Muscle layer of duodenum (tissue), 2 donors: Measurements from ENCODE around the gene APCDD1L.

Source experiments
- H3K27ac ChIP-seq: one replicate; pipeline ENCODE4 v1.7.0; 2013; ENCODE audit warnings: mild to moderate bottlenecking, low read length
- H3K27me3 ChIP-seq: one replicate; pipeline ENCODE4 v1.7.0; 2013; ENCODE audit warnings: low read depth, mild to moderate bottlenecking, control low read depth, low read length
- H3K36me3 ChIP-seq, 2 donors: one replicate each; pipeline ENCODE4 v1.7.0; 2013; ENCODE audit warnings: low read length in 2 of 2, control low read depth in 1 of 2, mild to moderate bottlenecking in 1 of 2; ENCODE audit not compliant: insufficient read depth in 2 of 2, control insufficient read depth in 1 of 2
- H3K4me1 ChIP-seq, 2 donors: one replicate each; pipeline ENCODE4 v1.7.0; 2013; ENCODE audit warnings: low read length in 2 of 2, mild to moderate bottlenecking in 2 of 2, control low read depth in 1 of 2, moderate library complexity in 1 of 2; ENCODE audit not compliant: insufficient read depth in 2 of 2, control insufficient read depth in 1 of 2
- H3K4me3 ChIP-seq, 2 donors: one replicate each; pipeline ENCODE4 v1.7.0; 2013; ENCODE audit warnings: low read length in 2 of 2, low read depth in 1 of 2, mild to moderate bottlenecking in 1 of 2
- H3K9me3 ChIP-seq, 2 donors: one replicate each; pipeline ENCODE4 v1.7.0; 2013; ENCODE audit warnings: low read length in 2 of 2, control low read depth in 1 of 2, mild to moderate bottlenecking in 1 of 2; ENCODE audit not compliant: control insufficient read depth in 1 of 2
- donor health status: healthy.

Gene APCDD1L

DNA sequence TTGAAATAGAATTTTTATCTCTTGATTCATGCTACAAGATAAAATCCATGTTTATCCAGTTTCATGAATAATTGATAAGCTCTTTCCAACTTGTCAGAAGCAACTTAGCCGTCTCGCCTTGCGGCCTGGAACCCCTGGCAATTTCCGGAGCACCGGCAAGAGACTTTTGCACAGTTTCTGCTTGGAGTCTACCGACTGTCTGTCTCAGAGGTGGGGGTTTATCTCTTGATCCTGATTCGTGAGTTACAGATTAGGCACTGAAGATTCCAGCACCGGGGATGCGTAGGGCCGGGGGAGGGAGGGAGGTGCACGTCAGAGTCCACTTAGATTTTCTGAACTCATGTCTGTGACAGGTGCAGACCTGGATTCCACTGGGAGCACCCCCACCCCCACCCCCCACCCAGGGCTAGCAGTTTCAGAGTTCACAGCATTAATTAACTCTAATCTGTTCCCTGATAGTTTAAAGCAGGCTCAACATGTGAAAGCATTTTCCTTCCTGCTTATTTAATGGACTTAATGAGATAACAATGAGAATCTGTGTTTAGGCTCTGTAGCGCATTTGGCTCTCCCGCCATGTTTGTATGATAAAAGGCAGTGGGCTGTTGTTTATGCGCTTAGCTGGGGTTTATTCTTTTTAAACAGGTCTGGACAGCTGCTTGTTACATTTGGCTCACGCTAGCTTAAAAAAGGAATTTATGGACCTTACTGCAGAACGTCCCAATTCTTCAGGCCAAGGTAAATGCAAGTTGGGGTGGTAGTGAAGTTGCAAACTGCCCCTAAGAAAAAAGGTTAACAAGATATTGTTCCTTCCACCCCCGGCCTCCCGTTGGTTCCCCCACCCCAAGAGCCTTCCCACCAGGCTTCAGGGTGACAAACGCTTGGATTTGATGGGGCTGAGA is 8.1 kb upstream of the APCDD1L start:
- no peaks in the 10 kb centered on the region for H3K36me3 ChIP-seq
- H3K4me3 ChIP-seq: no peak overlapping the region
- H3K4me1 ChIP-seq: no peaks in the 10 kb centered on the region
- no peak overlapping the region for H3K27ac ChIP-seq
- H3K27me3 ChIP-seq: no peaks in the 10 kb centered on the region
- peaks cover 13 to 18% of the 10 kb centered on the region in 2 donors for H3K9me3 ChIP-seq

DNA sequence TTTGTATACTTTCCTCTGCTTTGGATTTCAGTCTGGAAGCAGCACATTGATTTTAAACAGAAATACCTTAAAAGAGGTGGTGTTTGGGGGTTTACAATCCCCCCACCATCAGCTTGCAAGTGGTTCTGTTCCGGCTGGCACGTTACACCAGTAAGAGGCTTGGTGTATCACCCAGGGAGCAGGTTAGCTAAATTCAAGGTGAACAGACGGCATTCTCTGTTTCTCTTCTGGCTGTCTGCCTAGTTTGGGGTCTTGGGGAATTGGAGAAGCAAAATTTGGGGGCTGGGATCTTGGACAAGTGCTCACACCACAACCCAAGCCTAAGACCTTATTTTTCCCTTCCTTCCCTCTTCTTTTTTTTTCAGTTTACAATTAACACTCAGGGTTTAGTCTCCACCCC is 7.5 kb upstream of the APCDD1L start:
- no peaks in the 10 kb centered on the region for H3K27me3 ChIP-seq
- no peak overlapping the region for H3K27ac ChIP-seq
- H3K9me3 ChIP-seq: peaks cover 13 to 18% of the 10 kb centered on the region in 2 donors
- no peak overlapping the region for H3K4me3 ChIP-seq
- H3K36me3 ChIP-seq: no peaks in the 10 kb centered on the region
- no peaks in the 10 kb centered on the region for H3K4me1 ChIP-seq

DNA sequence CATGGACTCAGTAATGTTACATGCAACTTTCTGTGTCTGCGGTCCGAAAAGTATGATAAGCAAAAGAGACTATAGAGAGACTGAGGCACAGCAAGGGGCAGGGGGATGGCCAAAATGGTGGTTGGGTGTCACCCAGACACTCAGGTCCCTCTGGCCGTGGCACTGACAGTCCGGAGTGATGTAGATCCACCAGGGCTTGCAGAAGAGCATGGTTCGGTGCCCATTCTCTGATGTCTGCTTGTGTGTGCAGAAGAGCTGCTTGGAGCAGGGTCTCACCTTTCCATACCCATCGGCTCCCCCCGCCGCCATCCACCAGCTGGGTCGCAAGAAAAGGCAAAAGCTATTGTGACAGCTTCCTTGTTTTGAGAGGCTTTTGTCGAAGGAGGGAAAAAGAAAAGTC is 6.6 kb upstream of the APCDD1L start:
- Histone ChIP-seq H3K36me3 (no peaks in the 10 kb centered on the region), H3K9me3 (peaks cover 12 to 13% of the 10 kb centered on the region in 2 donors), H3K4me1 (no peaks in the 10 kb centered on the region), H3K27me3 (no peaks in the 10 kb centered on the region), H3K4me3 (no peak overlapping the region), H3K27ac (no peak overlapping the region)

DNA sequence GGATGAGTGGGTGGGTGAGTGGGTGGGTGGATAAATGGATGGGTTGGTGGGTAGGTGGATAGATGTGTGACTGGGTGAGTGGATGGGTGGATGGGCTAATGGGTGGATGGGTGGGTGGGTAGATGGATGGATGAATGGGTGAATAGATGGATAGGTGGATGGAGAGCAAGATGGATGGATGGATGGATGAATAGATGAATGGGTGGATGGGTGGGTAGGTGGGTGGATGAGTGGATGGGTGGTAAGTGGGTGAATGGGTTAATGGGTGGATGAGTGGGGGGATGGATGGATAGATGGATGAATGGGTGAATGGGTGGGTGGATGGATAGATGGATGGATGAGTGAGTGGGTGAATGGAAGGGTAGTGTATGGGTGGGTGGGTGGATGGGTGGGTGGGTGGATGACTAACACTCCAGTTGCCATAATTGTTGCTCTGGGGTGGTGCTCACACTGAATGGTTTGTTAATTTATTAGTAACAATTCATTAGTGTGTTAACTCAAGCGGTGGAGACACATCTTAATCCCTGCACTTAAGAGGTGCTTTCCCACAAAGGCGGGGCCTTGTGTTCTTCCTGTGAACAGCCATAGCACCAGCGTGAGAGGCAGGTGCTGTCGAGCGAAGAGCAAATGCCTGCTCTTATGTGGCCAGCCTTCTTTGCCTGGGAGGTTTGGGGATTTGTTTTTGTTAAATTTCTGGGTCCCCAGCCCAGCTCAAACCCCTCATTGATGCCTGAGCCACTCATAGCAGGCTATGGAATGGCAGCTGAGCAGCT is 4.9 kb upstream of the APCDD1L start:
- H3K4me1 ChIP-seq: no peaks in the 10 kb centered on the region
- no peaks in the 10 kb centered on the region for H3K9me3 ChIP-seq
- no peak overlapping the region for H3K4me3 ChIP-seq
- H3K27ac ChIP-seq: no peak overlapping the region
- H3K27me3 ChIP-seq: peaks cover 4% of the 10 kb centered on the region
- no peaks in the 10 kb centered on the region for H3K36me3 ChIP-seq

DNA sequence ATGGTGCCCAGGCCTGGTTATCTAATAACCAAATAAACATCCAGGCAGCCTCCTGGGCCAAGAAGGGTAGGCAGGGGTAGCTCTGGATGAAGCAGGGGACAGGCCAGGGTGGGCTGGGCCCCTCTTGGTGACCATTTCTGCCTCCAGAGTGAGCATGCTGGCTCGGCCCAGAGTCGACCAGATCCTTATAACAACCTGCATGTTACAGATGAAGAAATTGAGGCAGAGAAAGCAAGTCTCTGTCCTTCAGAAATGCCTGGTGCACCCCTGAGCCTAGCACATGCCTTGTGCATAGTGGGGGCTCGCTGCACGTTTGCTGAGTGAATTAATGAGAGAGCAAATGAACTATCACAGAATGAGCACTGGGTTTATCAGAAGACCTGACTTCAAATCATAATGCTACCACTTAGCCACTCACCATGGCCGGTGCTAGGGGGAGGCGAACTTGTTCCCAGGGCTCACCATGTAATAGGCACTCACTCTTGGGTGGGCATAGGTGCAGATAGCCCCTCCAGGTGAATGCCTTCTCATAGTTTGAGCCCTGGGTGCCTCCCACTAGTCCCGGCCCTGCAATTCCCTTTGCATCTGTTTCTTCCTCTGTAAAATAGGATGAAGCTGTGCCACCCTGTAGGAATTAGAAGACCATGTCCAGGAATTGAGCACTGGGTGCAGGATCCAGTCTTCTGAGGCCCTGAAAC is 3.8 kb upstream of the APCDD1L start:
- Histone ChIP-seq H3K36me3 (no peaks in the 10 kb centered on the region), H3K4me1 (peaks cover 0 to 5% of the 10 kb centered on the region in 2 donors), H3K27ac (no peak overlapping the region), H3K27me3 (peaks cover 6% of the 10 kb centered on the region), H3K4me3 (no peak overlapping the region), H3K9me3 (no peaks in the 10 kb centered on the region)

DNA sequence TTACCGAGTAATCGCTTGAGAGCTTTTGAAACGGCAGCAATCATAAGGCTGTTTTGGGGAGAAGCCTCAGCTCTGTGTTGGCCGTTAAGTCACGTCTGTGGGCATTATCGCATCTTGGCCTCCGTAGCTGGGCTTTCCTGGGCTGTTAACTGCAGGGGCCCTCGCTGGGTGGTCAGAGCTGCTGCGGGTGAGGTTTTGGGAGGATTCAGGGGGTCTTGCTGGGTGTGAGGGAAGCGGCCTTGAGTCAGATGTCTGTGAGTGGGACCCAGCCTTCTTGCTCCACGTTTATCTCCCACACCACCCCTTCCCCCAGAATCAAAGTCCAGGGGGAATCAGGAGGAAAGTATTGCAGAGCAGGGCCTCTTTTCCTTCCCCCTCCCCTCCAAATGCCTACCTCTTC is 3.2 kb upstream of the APCDD1L start:
- Histone ChIP-seq H3K9me3 (no peaks in the 10 kb centered on the region), H3K36me3 (no peaks in the 10 kb centered on the region), H3K4me3 (no peak overlapping the region), H3K27me3 (peaks cover 11% of the 10 kb centered on the region), H3K4me1 (peaks cover 0 to 5% of the 10 kb centered on the region in 2 donors), H3K27ac (no peak overlapping the region)

DNA sequence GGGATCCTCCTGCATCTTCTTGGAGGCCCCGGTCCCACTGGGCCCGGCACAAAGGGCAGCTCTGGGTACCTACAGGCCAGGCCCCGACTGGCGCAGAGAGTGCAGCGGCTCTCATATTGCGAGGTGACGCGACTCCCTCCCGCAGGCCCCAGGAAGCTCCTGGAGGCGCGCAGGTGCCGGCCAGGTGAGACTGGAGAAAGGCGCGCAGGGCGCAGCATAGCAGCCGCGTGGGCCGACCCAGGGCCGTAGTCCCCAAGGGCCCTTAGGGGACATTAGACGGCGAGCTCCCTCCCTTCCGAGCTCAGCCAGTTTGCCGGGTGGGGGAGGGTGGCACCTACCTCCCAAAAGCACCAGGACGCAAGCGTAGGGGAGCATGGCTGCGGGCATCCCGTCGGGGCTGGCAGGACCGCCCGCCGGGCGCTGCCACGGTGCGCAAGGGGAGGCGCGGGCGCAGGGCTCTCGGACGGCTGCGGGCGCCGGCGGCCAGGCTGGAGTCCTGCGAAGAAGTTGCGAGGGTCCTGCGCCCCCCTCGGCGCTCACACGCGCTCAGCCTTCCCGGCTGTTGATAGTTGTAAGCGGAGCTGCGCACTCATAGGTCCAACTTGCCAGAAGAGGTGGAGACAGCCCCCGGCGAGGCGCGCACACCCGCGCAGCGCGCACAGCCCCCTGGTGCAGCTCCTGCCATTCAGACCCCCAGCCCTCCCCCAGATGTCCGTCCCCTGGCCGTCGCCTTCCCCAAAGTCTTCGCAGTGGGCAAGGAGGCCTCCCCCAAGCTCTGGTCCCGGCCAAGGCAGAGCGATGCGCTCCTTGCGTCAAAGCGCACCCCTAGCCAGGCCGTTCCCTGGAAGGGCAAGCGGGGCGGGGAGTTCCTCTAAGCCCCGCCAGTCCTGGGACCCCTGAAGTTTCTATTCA is 622 bp downstream of the APCDD1L start:
- Histone ChIP-seq H3K9me3 (no peaks in the 10 kb centered on the region), H3K36me3 (no peaks in the 10 kb centered on the region), H3K4me1 (peaks cover 0 to 5% of the 10 kb centered on the region in 2 donors), H3K4me3 (peak overlapping the region; percentile 16 to 57), H3K27ac (no peak overlapping the region), H3K27me3 (peaks cover 13% of the 10 kb centered on the region)

DNA sequence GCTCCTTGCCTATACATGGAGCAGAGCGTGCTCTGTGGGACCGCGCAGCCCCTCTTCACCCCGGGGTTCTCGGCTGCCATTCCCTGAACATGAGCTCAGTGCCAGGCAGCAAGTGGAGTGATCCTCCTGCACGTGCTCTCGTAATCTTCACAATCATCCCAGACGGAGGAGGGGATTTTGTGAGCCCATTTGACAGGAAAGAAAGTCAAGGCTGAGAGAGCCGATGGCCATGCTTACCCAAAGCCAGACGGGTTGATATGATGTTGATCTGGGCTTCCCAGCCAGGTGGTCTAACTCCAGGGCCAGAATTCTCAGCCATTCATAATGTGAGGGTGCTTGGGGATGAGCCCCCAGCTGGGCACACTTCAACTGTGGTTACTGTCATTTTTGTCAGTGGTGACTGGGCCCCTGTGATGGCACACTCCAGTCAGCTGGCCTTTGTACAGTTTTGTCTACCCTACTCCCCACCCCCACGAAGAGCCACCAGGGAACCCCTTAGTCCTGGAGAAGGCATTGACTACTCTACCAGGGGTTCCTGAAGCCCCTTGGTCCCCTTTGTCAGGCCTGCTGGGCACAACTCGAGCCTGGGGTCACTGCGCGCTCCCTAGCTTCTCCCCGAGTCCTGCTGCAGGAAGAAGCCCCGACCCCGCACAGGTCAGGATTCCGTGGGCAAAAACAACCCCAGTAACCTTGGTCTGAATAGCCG is 1.5 kb downstream of the APCDD1L start:
- Histone ChIP-seq H3K36me3 (no peaks in the 10 kb centered on the region), H3K27ac (no peak overlapping the region), H3K4me1 (peaks cover 0 to 5% of the 10 kb centered on the region in 2 donors), H3K9me3 (no peaks in the 10 kb centered on the region), H3K27me3 (peaks cover 13% of the 10 kb centered on the region), H3K4me3 (peak overlapping the region in 1 of 2 donors; percentile 57)

DNA sequence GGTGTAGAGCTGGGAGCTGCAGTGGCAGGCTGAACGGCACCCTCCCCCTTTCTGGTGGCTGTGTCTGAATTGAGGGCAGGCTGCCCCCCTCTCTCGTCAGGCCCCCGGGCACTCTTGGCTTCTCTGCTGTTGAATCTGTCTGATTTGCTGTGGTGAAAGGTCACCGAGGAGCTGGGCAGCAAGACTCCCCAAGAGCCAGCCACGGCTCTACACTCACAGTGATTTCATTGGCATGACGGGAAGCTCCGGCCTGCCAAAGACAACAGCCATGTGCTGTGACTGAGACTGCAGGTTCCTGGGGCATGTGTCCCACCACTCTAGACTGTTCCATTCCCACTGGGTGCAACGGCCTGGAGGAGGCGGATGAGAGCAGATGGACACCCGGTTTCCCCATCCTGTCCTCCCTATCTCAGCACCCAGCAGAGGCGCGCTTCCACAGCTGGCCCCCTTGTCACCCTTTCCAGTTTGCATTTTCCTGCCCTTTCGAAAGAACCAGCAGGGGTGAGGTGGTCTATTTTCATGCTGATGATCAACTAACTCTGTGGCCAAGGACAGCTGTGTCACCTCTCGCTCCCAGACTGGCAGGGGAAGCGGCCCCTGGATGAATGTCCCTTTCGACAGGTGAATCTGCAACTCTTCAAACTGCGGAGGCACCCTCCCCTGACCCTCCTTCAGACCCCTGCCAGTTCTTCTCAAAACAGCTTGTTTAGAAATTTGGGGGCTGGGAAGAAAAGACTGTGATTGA is 2.2 kb downstream of the APCDD1L start:
- H3K36me3 ChIP-seq: no peaks in the 10 kb centered on the region
- no peak overlapping the region for H3K27ac ChIP-seq
- no peak overlapping the region for H3K4me3 ChIP-seq
- H3K4me1 ChIP-seq: peaks cover 0 to 5% of the 10 kb centered on the region in 2 donors
- no peaks in the 10 kb centered on the region for H3K9me3 ChIP-seq
- H3K27me3 ChIP-seq: peaks cover 13% of the 10 kb centered on the region
